DOHH2 (cell line): ENCODE results near the gene FAM221B.

Experiments used
- H3F3A ChIP-seq: fragments of 200-600 bp; sonication (generic), shearing (Covaris generic); 2 replicates; pipeline ENCODE4 v1.6.0; 2016; ENCODE audit warnings: antibody characterized with exemption, mild to moderate bottlenecking; ENCODE audit not compliant: control insufficient read depth, insufficient read depth
- H3K27ac ChIP-seq: fragments of 200-600 bp; sonication (generic); 2 replicates; pipeline ENCODE4 v1.5.1; 2014; ENCODE audit warnings: low read depth, mild to moderate bottlenecking, low read length, moderate library complexity
- H3K27me3 ChIP-seq: fragments of 200-600 bp; sonication (generic); 2 replicates; pipeline ENCODE4 v1.6.1; 2014; ENCODE audit warnings: mild to moderate bottlenecking, low read length, mixed read lengths; ENCODE audit not compliant: control insufficient read depth
- H3K36me3 ChIP-seq: fragments of 200-600 bp; sonication (generic); 2 replicates; pipeline ENCODE4 v1.6.1; 2014; ENCODE audit warnings: mild to moderate bottlenecking, low read length, moderate library complexity, mixed read lengths; ENCODE audit not compliant: control insufficient read depth
- H3K4me1 ChIP-seq: fragments of 200-600 bp; sonication (generic); 2 replicates; pipeline ENCODE4 v1.6.1; 2014; ENCODE audit warnings: mild to moderate bottlenecking, low read length, mixed read lengths; ENCODE audit not compliant: control insufficient read depth
- H3K4me2 ChIP-seq: fragments of 200-600 bp; sonication (generic); 2 replicates; pipeline ENCODE4 v1.6.0; 2014; ENCODE audit warnings: mild to moderate bottlenecking, low read length, moderate library complexity
- H3K4me3 ChIP-seq: fragments of 200-600 bp; sonication (generic); 2 replicates; pipeline ENCODE4 v1.5.1; 2014; ENCODE audit warnings: mild to moderate bottlenecking, low read length, mixed read lengths
- H3K79me2 ChIP-seq: fragments of 200-600 bp; sonication (generic); 2 replicates; pipeline ENCODE4 v1.6.1; 2014; ENCODE audit warnings: mild to moderate bottlenecking, low read length, mixed read lengths; ENCODE audit not compliant: control insufficient read depth
- H3K9me2 ChIP-seq: fragments of 200-600 bp; sonication (generic); replicated peaks from 2 replicates; pipeline ENCODE4 v1.6.1; 2014; ENCODE audit warnings: mild to moderate bottlenecking, low read length, mixed read lengths; ENCODE audit not compliant: control insufficient read depth
- H3K9me3 ChIP-seq: fragments of 200-600 bp; sonication (generic); 2 replicates; pipeline ENCODE4 v1.6.1; 2014; ENCODE audit warnings: antibody characterized with exemption, low read length, mixed read lengths; ENCODE audit not compliant: control insufficient read depth, insufficient read depth
- H4K20me1 ChIP-seq: fragments of 200-600 bp; sonication (generic); 2 replicates; pipeline ENCODE4 v1.6.0; 2014; ENCODE audit warnings: low read depth, mild to moderate bottlenecking, antibody characterized with exemption, low read length, moderate library complexity; ENCODE audit not compliant: control insufficient read depth, insufficient read depth
- CTCF ChIP-seq: fragments of 200-600 bp; sonication (generic); IDR thresholded peaks from one replicate; pipeline ENCODE4 v1.5.1; 2014; ENCODE audit warnings: antibody characterized with exemption, mild to moderate bottlenecking, low read depth, low read length; ENCODE audit not compliant: poor library complexity, severe bottlenecking
- EZH2phosphoT487 ChIP-seq: fragments of 200-600 bp; sonication (generic); IDR thresholded peaks from 2 replicates; pipeline ENCODE4 v1.6.1; 2017; ENCODE audit warnings: borderline replicate concordance, mild to moderate bottlenecking, antibody characterized with exemption, low read length, moderate library complexity, mixed read lengths

The FAM221B gene

DNA sequence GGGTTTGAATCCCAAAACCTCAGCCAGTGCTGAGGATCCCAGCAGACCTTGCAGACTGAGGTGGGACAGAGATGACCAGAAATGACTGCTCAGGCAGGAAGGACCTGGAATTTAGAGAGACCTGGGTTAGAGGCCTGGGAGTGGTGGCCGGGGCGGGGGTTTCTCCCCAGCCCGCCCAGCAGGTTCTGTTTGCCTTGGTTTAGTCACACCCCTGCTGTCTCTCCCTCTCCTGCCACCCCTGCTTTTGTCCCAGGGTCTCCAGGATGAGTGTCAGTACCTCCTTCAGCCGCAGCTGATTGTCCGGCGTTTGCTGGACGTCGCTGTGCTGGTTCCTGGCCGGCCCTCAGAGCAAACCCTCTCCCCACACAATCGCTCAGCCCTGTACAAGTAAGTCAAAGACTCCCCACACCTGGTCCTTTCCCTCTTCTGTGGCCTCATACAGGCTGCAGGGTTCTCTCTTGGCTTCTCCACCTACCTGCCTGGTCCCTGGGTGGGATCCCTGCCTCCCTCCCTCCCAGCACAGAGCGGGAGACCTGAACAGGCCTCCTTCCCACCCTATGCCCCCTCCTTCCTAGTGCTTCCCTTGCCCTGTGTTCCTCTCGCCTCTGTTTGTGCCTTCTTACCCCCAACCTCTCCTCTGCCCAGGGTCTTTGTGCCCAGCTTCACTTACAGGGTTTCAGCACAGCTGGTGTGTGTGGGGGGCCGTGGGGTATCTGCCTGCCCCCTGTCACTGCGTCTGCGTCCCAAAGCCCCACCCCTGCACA, 12.5 kb upstream of the FAM221B start:
- Histone ChIP-seq H3K27ac (no peak overlapping the region), H3K9me2 (no peaks in the 10 kb centered on the region)

DNA sequence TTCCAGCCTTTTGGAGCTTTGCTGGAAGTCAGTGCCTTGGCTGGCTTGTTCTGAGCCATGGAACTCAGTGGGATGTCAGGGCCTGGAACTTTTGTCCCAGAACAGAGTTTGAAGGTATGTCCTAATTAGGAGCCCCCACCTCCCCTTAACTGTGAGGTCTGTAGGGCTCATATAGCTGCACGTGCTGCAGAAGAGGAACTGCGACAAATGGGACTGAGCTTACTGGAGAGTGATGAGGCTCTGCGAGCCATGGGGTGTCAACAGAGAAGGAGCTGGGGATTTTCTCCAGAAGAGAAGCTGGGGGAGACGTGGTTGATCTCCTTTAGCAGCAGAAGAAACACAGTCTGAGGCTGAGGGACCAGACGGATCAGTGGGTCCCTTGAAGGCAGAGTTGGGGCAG, 11.4 kb upstream of the FAM221B start:
- Histone ChIP-seq H3K36me3 (no peaks in the 10 kb centered on the region), H3K27me3 (no peaks in the 10 kb centered on the region), H3K4me3 (no peak overlapping the region), H3K4me1 (peaks cover 21% of the 10 kb centered on the region), H3K9me3 (no peaks in the 10 kb centered on the region), H3K4me2 (no peak overlapping the region), H3F3A (no peaks in the 10 kb centered on the region), H3K9me2 (no peaks in the 10 kb centered on the region), H4K20me1 (no peaks in the 10 kb centered on the region), H3K79me2 (no peaks in the 10 kb centered on the region), H3K27ac (no peak overlapping the region)
- TF ChIP-seq EZH2phosphoT487 = no peak

More for the DNA sequence above, 12.5 kb upstream of the FAM221B start:
- TF ChIP-seq CTCF (no peak), EZH2phosphoT487 (no peak)
- H3K36me3 ChIP-seq = no peaks in the 10 kb centered on the region
- H3K79me2 ChIP-seq = no peaks in the 10 kb centered on the region
- H4K20me1 ChIP-seq = no peaks in the 10 kb centered on the region
- H3F3A ChIP-seq = no peaks in the 10 kb centered on the region
- no peak overlapping the region for H3K4me3 ChIP-seq
- H3K4me1 ChIP-seq = peaks cover 28% of the 10 kb centered on the region
- H3K9me3 ChIP-seq = no peaks in the 10 kb centered on the region
- H3K27me3 ChIP-seq = no peaks in the 10 kb centered on the region
- no peak overlapping the region for H3K4me2 ChIP-seq

DNA sequence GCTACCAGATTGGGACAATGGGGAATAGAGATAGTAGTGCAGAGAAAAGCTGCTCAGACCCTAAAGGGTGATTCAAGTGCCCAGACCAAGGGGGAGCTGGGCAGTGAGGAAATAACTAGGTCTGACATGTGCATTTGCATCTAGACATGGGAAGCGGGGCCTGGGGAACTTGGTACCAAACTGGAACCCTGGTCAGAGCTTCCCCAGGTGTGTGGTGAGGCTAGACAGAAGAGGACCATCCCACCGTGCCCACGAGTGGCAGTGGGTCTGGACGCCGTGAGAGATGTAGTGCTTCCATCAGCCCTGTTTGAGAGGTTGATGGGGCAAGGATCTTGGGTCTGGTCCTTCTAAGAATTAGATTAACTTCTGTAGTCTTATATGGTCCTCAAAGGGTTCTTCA, 8.1 kb upstream of the FAM221B start:
- no peak for TF ChIP-seq CTCF
- TF ChIP-seq EZH2phosphoT487 = no peak
- peaks cover 29% of the 10 kb centered on the region for H3K4me1 ChIP-seq

GRCh38 chr9:35835766-35836165, 7.2 kb upstream of the FAM221B start:
- Histone ChIP-seq H3K36me3 (no peaks in the 10 kb centered on the region), H4K20me1 (no peaks in the 10 kb centered on the region), H3K4me3 (no peak overlapping the region), H3K9me2 (no peaks in the 10 kb centered on the region), H3K27ac (no peak overlapping the region), H3F3A (0 out of 2 replicates have a peak, but pooled peaks cover 2% of the 10 kb centered on the region), H3K4me2 (no peak overlapping the region), H3K9me3 (no peaks in the 10 kb centered on the region), H3K79me2 (no peaks in the 10 kb centered on the region), H3K27me3 (no peaks in the 10 kb centered on the region), H3K4me1 (peaks cover 29% of the 10 kb centered on the region)
- no peak for TF ChIP-seq CTCF
- TF ChIP-seq EZH2phosphoT487 = no peak

More for the DNA sequence above, 8.1 kb upstream of the FAM221B start:
- H3K4me3 ChIP-seq = no peak overlapping the region
- H3F3A ChIP-seq = 0 out of 2 replicates have a peak, but pooled peaks cover 2% of the 10 kb centered on the region
- H3K9me3 ChIP-seq = no peaks in the 10 kb centered on the region
- H3K4me2 ChIP-seq = no peak overlapping the region
- H3K79me2 ChIP-seq = no peaks in the 10 kb centered on the region
- H3K36me3 ChIP-seq = no peaks in the 10 kb centered on the region
- H3K9me2 ChIP-seq = no peaks in the 10 kb centered on the region
- no peak overlapping the region for H3K27ac ChIP-seq
- H3K27me3 ChIP-seq = no peaks in the 10 kb centered on the region
- no peaks in the 10 kb centered on the region for H4K20me1 ChIP-seq
